Measurements from ENCODE around the gene UBXN10. TPM values are rescaled to one million over a fixed set of nuclear protein-coding genes. Genes with fewer than 3 reads are reported as not detected.

Gene UBXN10
- total and polyA plus RNA-seq, 5 donors from 2014 or later = 0.06 to 0.41 (median 0.33) TPM; not detected in 1

- peak overlapping the region in 1 of 4 donors; percentile 40 for H3K4me3 Mint-ChIP-seq
- peaks cover 0 to 12% (median 5%) of the 10 kb centered on the region in 4 donors for H3K4me1 Mint-ChIP-seq
- H3K27me3 Mint-ChIP-seq = no peaks in the 10 kb centered on the region
- Histone ChIP-seq H3K27ac (ENCODE audit: insufficient read depth, low read length, poor library complexity, severe bottlenecking) (no peak overlapping the region), H3K27me3 (ENCODE audit: control insufficient read depth, insufficient read depth, low read length) (no peaks in the 10 kb centered on the region), H3K4me3 (ENCODE audit: low read depth, low read length) (no peak overlapping the region), H3K9me3 (ENCODE audit: control insufficient read depth in 2 of 2, low read length in 2 of 2) (peaks cover 15 to 39% of the 10 kb centered on the region in 2 experiments), H3K4me1 (ENCODE audit: control insufficient read depth, insufficient read depth, low read length, poor library complexity, severe bottlenecking) (peaks cover 3% of the 10 kb centered on the region), H3K36me3 (ENCODE audit: control insufficient read depth, insufficient read depth, low read length) (no peaks in the 10 kb centered on the region)
- H3K9me3 Mint-ChIP-seq = peaks cover 0 to 52% (median 11%) of the 10 kb centered on the region in 7 donors
- DNase-seq (no peak), ATAC-seq (ENCODE audit: low read depth in 2 of 2) (no peak)
- H3K27ac Mint-ChIP-seq = no peak overlapping the region
- H3K36me3 Mint-ChIP-seq = peaks cover 3% of the 10 kb centered on the region
Measured at GRCh38 chr1:20158358-20159070, 27.4 kb upstream of the UBXN10 start.

- Mint-ChIP-seq H3K36me3 (peaks cover 4% of the 10 kb centered on the region), H3K4me3 (no peak overlapping the region), H3K4me1 (peaks cover 0 to under 1% (median 0%) of the 10 kb centered on the region in 4 donors), H3K9me3 (peaks cover under 1 to 61% (median 16%) of the 10 kb centered on the region in 7 donors), H3K27me3 (peaks cover 2% of the 10 kb centered on the region), H3K27ac (peak overlapping the region in 1 of 3 donors; percentile 48)
- Histone ChIP-seq H3K27ac (ENCODE audit: insufficient read depth, low read length, poor library complexity, severe bottlenecking) (no peak overlapping the region), H3K4me3 (ENCODE audit: low read depth, low read length) (no peak overlapping the region), H3K4me1 (ENCODE audit: control insufficient read depth, insufficient read depth, low read length, poor library complexity, severe bottlenecking) (no peaks in the 10 kb centered on the region), H3K9me3 (ENCODE audit: control insufficient read depth in 2 of 2, low read length in 2 of 2) (peaks cover 15 to 49% of the 10 kb centered on the region in 2 experiments), H3K36me3 (ENCODE audit: control insufficient read depth, insufficient read depth, low read length) (no peaks in the 10 kb centered on the region), H3K27me3 (ENCODE audit: control insufficient read depth, insufficient read depth, low read length) (no peaks in the 10 kb centered on the region)
- ATAC-seq (ENCODE audit: low read depth in 2 of 2) (no peak), DNase-seq (no peak)
Measured at GRCh38 chr1:20160034-20160433, 25.9 kb upstream of the UBXN10 start.

DNA sequence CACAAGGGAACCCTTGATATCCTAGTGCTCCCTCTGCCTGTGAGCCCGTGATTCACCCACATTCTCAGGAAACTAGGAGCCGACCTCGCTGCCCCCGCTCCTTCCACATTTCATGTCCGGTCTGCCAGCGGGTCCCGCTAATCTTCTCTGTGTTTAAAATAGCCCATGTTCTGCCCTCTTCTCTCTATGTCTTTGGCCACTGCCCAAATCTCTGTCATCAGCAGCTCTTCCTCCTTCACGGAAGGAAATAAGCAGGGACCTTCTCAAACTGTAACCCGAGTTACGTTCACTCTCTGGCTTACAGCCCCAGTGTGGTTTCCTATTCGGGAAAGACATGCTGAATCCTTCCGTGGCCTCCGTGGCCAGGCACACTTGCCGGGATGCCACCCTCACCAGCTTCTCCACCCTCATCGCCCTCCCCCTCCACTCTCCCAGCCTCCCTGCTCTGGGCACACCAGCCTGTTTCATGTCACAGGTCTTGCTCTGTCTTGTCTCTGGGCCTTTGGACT lies 21.1 kb upstream of the UBXN10 start:
- Mint-ChIP-seq H3K9me3 (peaks cover 4 to 55% (median 11%) of the 10 kb centered on the region in 7 donors), H3K27me3 (peaks cover 5% of the 10 kb centered on the region), H3K27ac (no peak overlapping the region), H3K4me3 (no peak overlapping the region), H3K4me1 (no peaks in the 10 kb centered on the region), H3K36me3 (peaks cover 6% of the 10 kb centered on the region)
- Histone ChIP-seq H3K4me1 (ENCODE audit: control insufficient read depth, insufficient read depth, low read length, poor library complexity, severe bottlenecking) (no peaks in the 10 kb centered on the region), H3K4me3 (ENCODE audit: low read depth, low read length) (no peak overlapping the region), H3K27ac (ENCODE audit: insufficient read depth, low read length, poor library complexity, severe bottlenecking) (no peak overlapping the region), H3K9me3 (ENCODE audit: control insufficient read depth in 2 of 2, low read length in 2 of 2) (peaks cover 8 to 34% of the 10 kb centered on the region in 2 experiments), H3K27me3 (ENCODE audit: control insufficient read depth, insufficient read depth, low read length) (no peaks in the 10 kb centered on the region), H3K36me3 (ENCODE audit: control insufficient read depth, insufficient read depth, low read length) (no peaks in the 10 kb centered on the region)
- no peak for ATAC-seq (ENCODE audit: low read depth in 2 of 2)
- DNase-seq = no peak

DNA sequence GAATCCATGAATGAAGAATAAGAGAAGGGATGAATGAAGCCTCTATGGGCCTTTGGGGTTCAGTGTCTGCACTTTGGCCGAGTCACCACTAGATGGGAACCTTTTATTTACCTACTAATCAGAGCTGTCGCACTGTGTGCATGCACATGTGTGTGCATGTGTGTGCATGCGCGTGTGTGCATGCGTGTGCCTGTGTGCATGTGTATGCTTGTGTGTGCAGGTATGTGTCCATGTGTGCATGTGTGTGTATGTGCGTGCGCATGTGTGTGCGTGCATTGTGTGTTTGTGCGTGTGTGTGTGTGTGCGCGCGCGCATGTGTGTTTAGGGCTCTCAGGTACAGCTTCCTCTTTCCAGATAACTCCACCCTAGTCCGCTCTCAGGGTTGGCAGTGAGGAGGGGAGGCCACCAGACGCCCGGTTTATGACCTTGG lies 20.4 kb upstream of the UBXN10 start:
- no peak overlapping the region for H3K27ac ChIP-seq (ENCODE audit: insufficient read depth, low read length, poor library complexity, severe bottlenecking)
- peaks cover 4 to 47% (median 11%) of the 10 kb centered on the region in 7 donors for H3K9me3 Mint-ChIP-seq
- no peak overlapping the region for H3K27ac Mint-ChIP-seq
- no peaks in the 10 kb centered on the region for H3K27me3 ChIP-seq (ENCODE audit: control insufficient read depth, insufficient read depth, low read length)
- H3K4me1 Mint-ChIP-seq = peaks cover 0 to 3% (median 0%) of the 10 kb centered on the region in 4 donors
- H3K36me3 Mint-ChIP-seq = peaks cover 6% of the 10 kb centered on the region
- H3K36me3 ChIP-seq (ENCODE audit: control insufficient read depth, insufficient read depth, low read length) = no peaks in the 10 kb centered on the region
- H3K9me3 ChIP-seq (ENCODE audit: control insufficient read depth in 2 of 2, low read length in 2 of 2) = peaks cover 1 to 26% of the 10 kb centered on the region in 2 experiments
- no peak overlapping the region for H3K4me3 ChIP-seq (ENCODE audit: low read depth, low read length)
- no peak overlapping the region for H3K4me3 Mint-ChIP-seq
- DNase-seq = peak in 1 of 3 donors; percentile 34
- H3K4me1 ChIP-seq (ENCODE audit: control insufficient read depth, insufficient read depth, low read length, poor library complexity, severe bottlenecking) = no peaks in the 10 kb centered on the region
- ATAC-seq (ENCODE audit: low read depth in 2 of 2) = no peak
- H3K27me3 Mint-ChIP-seq = peaks cover 5% of the 10 kb centered on the region

- H3K4me1 ChIP-seq (ENCODE audit: control insufficient read depth, insufficient read depth, low read length, poor library complexity, severe bottlenecking) = no peaks in the 10 kb centered on the region
- H3K27me3 ChIP-seq (ENCODE audit: control insufficient read depth, insufficient read depth, low read length) = no peaks in the 10 kb centered on the region
- no peak overlapping the region for H3K4me3 ChIP-seq (ENCODE audit: low read depth, low read length)
- peaks cover 4 to 43% (median 11%) of the 10 kb centered on the region in 7 donors for H3K9me3 Mint-ChIP-seq
- peaks cover 0 to 3% (median 0%) of the 10 kb centered on the region in 4 donors for H3K4me1 Mint-ChIP-seq
- H3K27ac ChIP-seq (ENCODE audit: insufficient read depth, low read length, poor library complexity, severe bottlenecking) = no peak overlapping the region
- no peak overlapping the region for H3K27ac Mint-ChIP-seq
- H3K4me3 Mint-ChIP-seq = no peak overlapping the region
- DNase-seq (no peak), ATAC-seq (ENCODE audit: low read depth in 2 of 2) (no peak)
- peaks cover 6% of the 10 kb centered on the region for H3K36me3 Mint-ChIP-seq
- peaks cover 5% of the 10 kb centered on the region for H3K27me3 Mint-ChIP-seq
- peaks cover 0 to 21% of the 10 kb centered on the region in 2 experiments for H3K9me3 ChIP-seq (ENCODE audit: control insufficient read depth in 2 of 2, low read length in 2 of 2)
- no peaks in the 10 kb centered on the region for H3K36me3 ChIP-seq (ENCODE audit: control insufficient read depth, insufficient read depth, low read length)
Measured at GRCh38 chr1:20166051-20166450, 19.8 kb upstream of the UBXN10 start.

- H3K4me1 Mint-ChIP-seq = peaks cover 0 to 6% (median 1%) of the 10 kb centered on the region in 4 donors
- no peaks in the 10 kb centered on the region for H3K27me3 ChIP-seq (ENCODE audit: control insufficient read depth, insufficient read depth, low read length)
- no peak for DNase-seq
- H3K36me3 ChIP-seq (ENCODE audit: control insufficient read depth, insufficient read depth, low read length) = no peaks in the 10 kb centered on the region
- H3K4me3 Mint-ChIP-seq = no peak overlapping the region
- no peak overlapping the region for H3K27ac Mint-ChIP-seq
- no peak overlapping the region for H3K4me3 ChIP-seq (ENCODE audit: low read depth, low read length)
- peaks cover 3 to 32% (median 8%) of the 10 kb centered on the region in 7 donors for H3K9me3 Mint-ChIP-seq
- peaks cover 6% of the 10 kb centered on the region for H3K36me3 Mint-ChIP-seq
- no peak for ATAC-seq (ENCODE audit: low read depth in 2 of 2)
- peaks cover 0 to 14% of the 10 kb centered on the region in 2 experiments for H3K9me3 ChIP-seq (ENCODE audit: control insufficient read depth in 2 of 2, low read length in 2 of 2)
- peaks cover 5% of the 10 kb centered on the region for H3K27me3 Mint-ChIP-seq
- H3K4me1 ChIP-seq (ENCODE audit: control insufficient read depth, insufficient read depth, low read length, poor library complexity, severe bottlenecking) = no peaks in the 10 kb centered on the region
- no peak overlapping the region for H3K27ac ChIP-seq (ENCODE audit: insufficient read depth, low read length, poor library complexity, severe bottlenecking)
Measured at GRCh38 chr1:20167126-20167525, 18.8 kb upstream of the UBXN10 start.

DNA sequence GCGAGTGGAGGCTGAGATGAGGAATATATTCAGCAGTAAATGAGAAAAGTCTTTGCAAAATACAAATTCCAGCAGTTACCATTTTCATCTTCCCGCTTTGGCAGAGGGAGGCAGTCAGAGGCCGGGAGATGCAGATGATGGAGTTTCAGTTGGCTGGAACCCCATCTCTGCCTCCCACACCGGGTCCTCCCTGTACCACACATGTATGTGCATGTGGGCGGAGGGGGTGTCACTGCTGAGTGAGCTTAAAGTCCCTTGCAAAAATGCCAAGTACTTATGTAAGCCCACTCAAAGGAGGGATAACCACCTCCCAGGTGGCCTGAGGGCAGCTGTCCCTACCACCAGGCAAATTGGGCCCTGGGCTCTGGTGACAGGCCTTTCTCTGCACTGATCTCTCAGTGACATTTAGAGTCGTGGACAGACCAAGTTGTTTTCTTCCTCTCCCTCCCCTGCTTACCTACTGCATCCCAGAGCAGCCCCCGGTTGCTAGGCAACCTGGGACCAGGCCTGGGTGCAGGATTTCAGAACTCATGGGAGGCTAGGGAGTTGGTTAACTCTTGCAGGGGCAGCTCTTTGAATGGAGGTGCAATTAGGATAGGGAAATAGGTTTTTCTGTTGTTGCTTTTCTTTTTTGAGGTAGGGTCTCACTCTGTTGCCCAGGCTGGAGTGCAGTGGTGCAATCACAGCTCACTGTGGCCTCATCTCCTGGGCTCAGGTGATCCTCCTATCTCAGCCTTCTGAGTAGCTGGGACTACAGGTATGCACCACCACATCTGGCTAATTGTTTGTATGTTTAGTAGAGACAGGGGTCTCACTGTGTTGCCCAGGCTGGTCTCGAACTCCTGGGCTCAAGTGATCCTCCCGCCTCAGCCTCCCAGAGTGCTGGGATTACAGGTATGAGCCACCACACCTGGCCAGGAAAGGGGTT lies 17.1 kb upstream of the UBXN10 start:
- no peak overlapping the region for H3K4me3 ChIP-seq (ENCODE audit: low read depth, low read length)
- H3K27me3 Mint-ChIP-seq = peaks cover 5% of the 10 kb centered on the region
- peaks cover 0 to 14% of the 10 kb centered on the region in 2 experiments for H3K9me3 ChIP-seq (ENCODE audit: control insufficient read depth in 2 of 2, low read length in 2 of 2)
- DNase-seq (no peak), ATAC-seq (ENCODE audit: low read depth in 2 of 2) (no peak)
- H3K9me3 Mint-ChIP-seq = peaks cover 3 to 17% (median 5%) of the 10 kb centered on the region in 7 donors
- H3K27me3 ChIP-seq (ENCODE audit: control insufficient read depth, insufficient read depth, low read length) = no peaks in the 10 kb centered on the region
- H3K4me1 ChIP-seq (ENCODE audit: control insufficient read depth, insufficient read depth, low read length, poor library complexity, severe bottlenecking) = no peaks in the 10 kb centered on the region
- H3K27ac Mint-ChIP-seq = no peak overlapping the region
- no peaks in the 10 kb centered on the region for H3K36me3 ChIP-seq (ENCODE audit: control insufficient read depth, insufficient read depth, low read length)
- peaks cover 3% of the 10 kb centered on the region for H3K36me3 Mint-ChIP-seq
- peaks cover 0 to 7% (median 1%) of the 10 kb centered on the region in 4 donors for H3K4me1 Mint-ChIP-seq
- no peak overlapping the region for H3K27ac ChIP-seq (ENCODE audit: insufficient read depth, low read length, poor library complexity, severe bottlenecking)
- H3K4me3 Mint-ChIP-seq = no peak overlapping the region
